ENCODE data around the gene CACNG4. TPM values are rescaled to one million over a fixed set of nuclear protein-coding genes. Genes with fewer than 3 reads are reported as not detected.

The CACNG4 gene
- total and polyA plus RNA-seq, 9 of the 15 experiments (the other 6 are each of a cell fraction or from before 2014, with no cell fraction given) = 0.07 TPM; not detected in 8

GRCh38 chr17:67026341-67026740 is 61.8 kb downstream of the CACNG4 start:
- H4K20me1 ChIP-seq (replicated peaks; ENCODE audit: control insufficient read depth, insufficient read depth, low read length) = no peaks in the 10 kb centered on the region; the same call in 1 of the 2 replicates
- H3K4me2 ChIP-seq (ENCODE audit: insufficient read depth, low read length) = no peak overlapping the region
- H3K79me2 ChIP-seq (ENCODE audit: control insufficient read depth, insufficient read depth, low read length) = no peaks in the 10 kb centered on the region
- no peak overlapping the region for H3K27ac ChIP-seq (ENCODE audit: extremely low read depth, low read depth, low read length)
- no peaks in the 10 kb centered on the region for H3K36me3 ChIP-seq (ENCODE audit: control insufficient read depth, insufficient read depth, low read length)
- ChIA-PET POLR2A (no interaction called here), CTCF (ENCODE audit: low intra/inter-chr PET ratio) (interaction anchor here (0.6 kb wide), 1 partner anchor 653 kb away, joined by 3 read pairs; no protein-coding TSS in a partner anchor)
- no peak overlapping the region for H3K9ac ChIP-seq (ENCODE audit: insufficient read depth in 1 of 2, low read depth in 2 of 2, low read length in 2 of 2)
- ATAC-seq (no peak), FAIRE-seq (no peak), DNase-seq (ENCODE audit: extremely low read depth in 1 of 4, low spot score in 3 of 4) (no peak)
- no TSS peak for BruUV-seq (replicated peaks)
- no peaks in the 10 kb centered on the region for H3K9me3 ChIP-seq (replicated peaks; ENCODE audit: control insufficient read depth, insufficient read depth, low read depth, low read length)
- WGBS (ENCODE audit: insufficient coverage, low coverage, missing lambda C conversion rate) = 0% methylated on average over 2 of the region's 2 CpGs
- no peaks in the 10 kb centered on the region for H3K9me1 ChIP-seq (ENCODE audit: control insufficient read depth, insufficient read depth, low read length)
- H3K27me3 ChIP-seq (ENCODE audit: control insufficient read depth in 2 of 2, insufficient read depth in 2 of 2, low read length in 2 of 2) = peaks cover 57 to 93% of the 10 kb centered on the region in 2 experiments
- no peak overlapping the region for H3K4me3 ChIP-seq
- peaks cover 0 to 8% of the 10 kb centered on the region in 2 experiments; a peak in 1 of 5 replicates for H3K4me1 ChIP-seq (replicated peaks in 1 of 2; ENCODE audit: control insufficient read depth in 2 of 2, insufficient read depth in 2 of 2, low read length in 2 of 2)
- in situ Hi-C loops (cut with MboI) (no loop called here), intact Hi-C loops (cut with micrococcal nuclease) (no loop called here)
- no peak for TF ChIP-seq JUN (IDR thresholded peaks at IDR 0.05; ENCODE audit: borderline replicate concordance, low read depth, low read length)
- TF ChIP-seq JUN (CRISPR knock-in tag; IDR thresholded peaks at IDR 0.05; ENCODE audit: borderline replicate concordance) = no peak
- TF ChIP-seq SREBF1 (IDR thresholded peaks at IDR 0.05; ENCODE audit: borderline replicate concordance, low read depth, low read length) = no peak
- no peak for TF ChIP-seq ZNF668 (CRISPR knock-in tag; IDR thresholded peaks at IDR 0.05)
- TF ChIP-seq ZNF24 (IDR thresholded peaks at IDR 0.05) = no peak
- TF ChIP-seq KLF13 (tag; IDR thresholded peaks at IDR 0.05; ENCODE audit: borderline replicate concordance, low read depth) = no peak
- no peak for TF ChIP-seq MTA2 (IDR thresholded peaks at IDR 0.05; ENCODE audit: low read depth)
- no peak for TF ChIP-seq PHTF2 (CRISPR knock-in tag; IDR thresholded peaks at IDR 0.05)
- TF ChIP-seq ZNF133 (CRISPR knock-in tag; IDR thresholded peaks at IDR 0.05) = no peak
- no peak for TF ChIP-seq RFX1 (IDR thresholded peaks at IDR 0.05)
- TF ChIP-seq ZNF512 (tag; IDR thresholded peaks at IDR 0.05) = no peak
- no peak for TF ChIP-seq ZNF507 (tag; conservative IDR thresholded peaks at IDR 0.05)
- no peak for TF ChIP-seq ZFX (CRISPR knock-in tag; IDR thresholded peaks at IDR 0.05)
- no peak for TF ChIP-seq MXD1 (CRISPR knock-in tag; IDR thresholded peaks at IDR 0.05; ENCODE audit: borderline replicate concordance, poor library complexity, severe bottlenecking)
- H2AFZ ChIP-seq (ENCODE audit: low read depth, low read length) = no peak overlapping the region

Measured in K562 (cell line).